GM19035 (cell line): ENCODE measurements around the gene PPM1H.
"Not testable (repeated sequence)": the region's sequence is repeated elsewhere in the genome, so short reads cannot be mapped to it uniquely, and the experiment has no call there.

Source experiments
- ATAC-seq: cut with Tn5 transposase; IDR thresholded peaks from one replicate; pipeline ENCODE4 v1.9.1; 2021; ENCODE audit not compliant: unreplicated experiment

PPM1H gene

GRCh38 chr12:62934799-62935674, at the start of gene PPM1H:
Gene PPM1H (minus strand): TSS chr12:62935150. CDS start chr12:62934736, 414 bp downstream.
- peak; percentile 73 for ATAC-seq

GRCh38 chr12:62983594-62983993, 48.6 kb upstream of the PPM1H start:
- ATAC-seq: no peak

GRCh38 chr12:62978768-62979167, 43.8 kb upstream of the PPM1H start:
- no peak for ATAC-seq

- no peak for ATAC-seq
These were observed 42.9 kb upstream of the PPM1H start for GRCh38 chr12:62977883-62978282.

GRCh38 chr12:62977418-62977817, 42.5 kb upstream of the PPM1H start:
- no peak for ATAC-seq

GRCh38 chr12:62976110-62976662, 41.2 kb upstream of the PPM1H start:
- ATAC-seq: no peak

- ATAC-seq: no peak
These were observed 37.0 kb upstream of the PPM1H start for GRCh38 chr12:62971769-62972525.

- ATAC-seq: no peak
These were observed 34.7 kb upstream of the PPM1H start for GRCh38 chr12:62969695-62970094.

GRCh38 chr12:62967701-62968100, 32.8 kb upstream of the PPM1H start:
- ATAC-seq: no peak

GRCh38 chr12:62966990-62967506, 32.1 kb upstream of the PPM1H start:
- ATAC-seq: no peak

- not testable (repeated sequence) for ATAC-seq
These were observed 31.6 kb upstream of the PPM1H start for GRCh38 chr12:62966446-62966989.

GRCh38 chr12:62965700-62966099, 30.8 kb upstream of the PPM1H start:
- ATAC-seq: not testable (repeated sequence)

- ATAC-seq: not testable (repeated sequence)
These were observed 30.3 kb upstream of the PPM1H start for GRCh38 chr12:62965242-62965641.

- no peak for ATAC-seq
These were observed 28.6 kb upstream of the PPM1H start for GRCh38 chr12:62963486-62964041.

- no peak for ATAC-seq
These were observed 25.4 kb upstream of the PPM1H start for GRCh38 chr12:62960324-62960723.

- ATAC-seq: no peak
These were observed 24.8 kb upstream of the PPM1H start for GRCh38 chr12:62959745-62960144.

GRCh38 chr12:62957233-62957953, 22.4 kb upstream of the PPM1H start:
- no peak for ATAC-seq

- ATAC-seq: no peak
These were observed 20.7 kb upstream of the PPM1H start for GRCh38 chr12:62955678-62956077.

- no peak for ATAC-seq
These were observed 15.4 kb upstream of the PPM1H start for GRCh38 chr12:62950317-62950716.

GRCh38 chr12:62948123-62948522, 13.2 kb upstream of the PPM1H start:
- ATAC-seq: no peak
